ENCODE measurements around the gene ZG16. TPM values are rescaled to one million over a fixed set of nuclear protein-coding genes. Genes with fewer than 3 reads are reported as not detected.

ZG16 gene
- total RNA-seq, 1 experiment from 2014 or later, result not detected

GRCh38 chr16:29824589-29825144 is 46.6 kb downstream of the ZG16 start:
- DNase-seq (ENCODE audit: low read depth), result peak; percentile 61

- DNase-seq (ENCODE audit: low read depth), result peak; percentile 89
Observed at GRCh38 chr16:29825145-29826044, 47.3 kb downstream of the ZG16 start.

GRCh38 chr16:29826342-29826695 is 48.3 kb downstream of the ZG16 start:
- DNase-seq (ENCODE audit: low read depth), result no peak

- DNase-seq (ENCODE audit: low read depth), result no peak
Observed at GRCh38 chr16:29830774-29831173, 52.7 kb downstream of the ZG16 start.

GRCh38 chr16:29831490-29831889 is 53.4 kb downstream of the ZG16 start:
- DNase-seq (ENCODE audit: low read depth), result no peak

Other genes with a start within 250 kb of the ZG16 start
- 0.40 and 0.89 TPM in 2 replicates for gene SPN, start 115.0 kb upstream of the ZG16 start, total RNA-seq (2014; rRNA removed; shearing (Covaris generic))
- gene QPRT, start 99.1 kb upstream of the ZG16 start, total RNA-seq (2014; rRNA removed; shearing (Covaris generic)), result 0.11 TPM in 1 of 2 replicates, not detected in the other
- gene C16orf54, start 32.3 kb upstream of the ZG16 start, total RNA-seq (2014; rRNA removed; shearing (Covaris generic)), result 0.11 TPM in 1 of 2 replicates, not detected in the other
- 104 and 111 TPM in 2 replicates for gene KIF22, start 12.5 kb downstream of the ZG16 start, total RNA-seq (2014; rRNA removed; shearing (Covaris generic))
- 120 and 132 TPM in 2 replicates for gene MAZ, start 28.3 kb downstream of the ZG16 start, total RNA-seq (2014; rRNA removed; shearing (Covaris generic))
- 0.29 TPM in 1 of 2 replicates, not detected in the other for gene PRRT2, start 33.9 kb downstream of the ZG16 start, total RNA-seq (2014; rRNA removed; shearing (Covaris generic))
- 50.0 and 78.6 TPM in 2 replicates for gene PAGR1, start 37.9 kb downstream of the ZG16 start, total RNA-seq (2014; rRNA removed; shearing (Covaris generic))
- 60.5 and 71.4 TPM in 2 replicates for gene MVP, start 42.2 kb downstream of the ZG16 start, total RNA-seq (2014; rRNA removed; shearing (Covaris generic))
- gene CDIPT, start 85.0 kb downstream of the ZG16 start, total RNA-seq (2014; rRNA removed; shearing (Covaris generic)), result 33.5 and 46.1 TPM in 2 replicates
- 2.6 and 27.0 TPM in 2 replicates for gene SEZ6L2, start 121.3 kb downstream of the ZG16 start, total RNA-seq (2014; rRNA removed; shearing (Covaris generic))
- gene ASPHD1, start 122.2 kb downstream of the ZG16 start, total RNA-seq (2014; rRNA removed; shearing (Covaris generic)), result 0.89 and 2.2 TPM in 2 replicates
- 9.0 and 24.2 TPM in 2 replicates for gene KCTD13, start 148.0 kb downstream of the ZG16 start, total RNA-seq (2014; rRNA removed; shearing (Covaris generic))
- 39.8 and 41.9 TPM in 2 replicates for gene TMEM219, start 183.8 kb downstream of the ZG16 start, total RNA-seq (2014; rRNA removed; shearing (Covaris generic))
- gene TAOK2, start 195.6 kb downstream of the ZG16 start, total RNA-seq (2014; rRNA removed; shearing (Covaris generic)), result 25.2 and 26.5 TPM in 2 replicates
- 8.8 and 14.0 TPM in 2 replicates for gene HIRIP3, start 217.4 kb downstream of the ZG16 start, total RNA-seq (2014; rRNA removed; shearing (Covaris generic))
- 70.8 and 136 TPM in 2 replicates for gene INO80E, start 218.0 kb downstream of the ZG16 start, total RNA-seq (2014; rRNA removed; shearing (Covaris generic))
- 0.18 TPM in 1 of 2 replicates, not detected in the other for gene DOC2A, start 232.8 kb downstream of the ZG16 start, total RNA-seq (2014; rRNA removed; shearing (Covaris generic))
- not detected in 2 replicates for gene C16orf92, start 244.9 kb downstream of the ZG16 start, total RNA-seq (2014; rRNA removed; shearing (Covaris generic))